BE2C (cell line): ENCODE data around the gene TTC21A.
A peak's percentile ranks its signal among the peaks of the same experiment; 100 is the strongest.

Experiments used
- DNase-seq: peaks from one replicate; pipeline ENCODE4 v3.0.0-alpha.2; 2020
- H3K27me3 ChIP-seq: fragments of 250-450 bp; sonication (Bioruptor Pico); 2 replicates; pipeline ENCODE4 v1.5.1; 2020; ENCODE audit warnings: mild to moderate bottlenecking
- H3K36me3 ChIP-seq: fragments of 250-450 bp; sonication (Bioruptor Pico); 2 replicates; pipeline ENCODE4 v1.5.1; 2020; ENCODE audit warnings: mild to moderate bottlenecking
- H3K4me1 ChIP-seq: fragments of 250-450 bp; sonication (Bioruptor Pico); 2 replicates; pipeline ENCODE4 v1.5.1; 2020
- H3K4me3 ChIP-seq: 2 replicates; pipeline ENCODE4 v1.5.1; 2011; ENCODE audit warnings: low read depth, low read length
- H3K9me3 ChIP-seq: fragments of 250-450 bp; sonication (Bioruptor Pico); 2 replicates; pipeline ENCODE4 v1.5.1; 2020
- CTCF ChIP-seq: IDR thresholded peaks from 2 replicates; pipeline ENCODE4 v1.5.1; 2012; ENCODE audit warnings: mild to moderate bottlenecking, low read depth, low read length

The TTC21A gene

GRCh38 chr3:39104961-39105686 is 2.4 kb upstream of the TTC21A start:
- Histone ChIP-seq H3K4me1 (no peaks in the 10 kb centered on the region), H3K4me3 (no peak overlapping the region), H3K27me3 (no peaks in the 10 kb centered on the region), H3K36me3 (no peaks in the 10 kb centered on the region; the same call in 1 of the 2 replicates), H3K9me3 (no peaks in the 10 kb centered on the region)
- TF ChIP-seq CTCF = no peak
- DNase-seq = no peak

GRCh38 chr3:39105687-39106063 is 1.8 kb upstream of the TTC21A start:
- TF ChIP-seq CTCF = no peak
- H3K4me1 ChIP-seq = no peaks in the 10 kb centered on the region
- no peaks in the 10 kb centered on the region for H3K9me3 ChIP-seq
- no peaks in the 10 kb centered on the region; the same call in 1 of the 2 replicates for H3K36me3 ChIP-seq
- no peaks in the 10 kb centered on the region for H3K27me3 ChIP-seq
- H3K4me3 ChIP-seq = no peak overlapping the region
- DNase-seq = no peak

- no peak for TF ChIP-seq CTCF
- Histone ChIP-seq H3K36me3 (no peaks in the 10 kb centered on the region; the same call in 1 of the 2 replicates), H3K9me3 (no peaks in the 10 kb centered on the region), H3K4me1 (no peaks in the 10 kb centered on the region), H3K4me3 (peak overlapping the region; percentile 79), H3K27me3 (no peaks in the 10 kb centered on the region)
- DNase-seq = no peak
These were observed 1.1 kb upstream of the TTC21A start for GRCh38 chr3:39106281-39106811.

- DNase-seq = peak; percentile 36
- no peaks in the 10 kb centered on the region for H3K4me1 ChIP-seq
- no peaks in the 10 kb centered on the region for H3K9me3 ChIP-seq
- H3K4me3 ChIP-seq = peak overlapping the region; percentile 79
- no peaks in the 10 kb centered on the region for H3K27me3 ChIP-seq
- no peak for TF ChIP-seq CTCF
- H3K36me3 ChIP-seq = no peaks in the 10 kb centered on the region; the same call in 1 of the 2 replicates
These were observed 561 bp upstream of the TTC21A start for GRCh38 chr3:39106851-39107387.

GRCh38 chr3:39108200-39108710 is 775 bp downstream of the TTC21A start:
- Histone ChIP-seq H3K4me3 (peak overlapping the region; percentile 79), H3K27me3 (no peaks in the 10 kb centered on the region), H3K36me3 (no peaks in the 10 kb centered on the region; the same call in 1 of the 2 replicates), H3K9me3 (no peaks in the 10 kb centered on the region), H3K4me1 (no peaks in the 10 kb centered on the region)
- DNase-seq = no peak
- no peak for TF ChIP-seq CTCF

GRCh38 chr3:39109086-39109485 is 1.6 kb downstream of the TTC21A start:
- TF ChIP-seq CTCF = no peak
- H3K4me1 ChIP-seq = no peaks in the 10 kb centered on the region
- no peak for DNase-seq
- H3K4me3 ChIP-seq = no peak overlapping the region
- no peaks in the 10 kb centered on the region for H3K27me3 ChIP-seq
- no peaks in the 10 kb centered on the region for H3K9me3 ChIP-seq
- no peaks in the 10 kb centered on the region; the same call in 1 of the 2 replicates for H3K36me3 ChIP-seq
